ENCODE measurements around the gene PLSCR5.

The PLSCR5 gene, protein sequence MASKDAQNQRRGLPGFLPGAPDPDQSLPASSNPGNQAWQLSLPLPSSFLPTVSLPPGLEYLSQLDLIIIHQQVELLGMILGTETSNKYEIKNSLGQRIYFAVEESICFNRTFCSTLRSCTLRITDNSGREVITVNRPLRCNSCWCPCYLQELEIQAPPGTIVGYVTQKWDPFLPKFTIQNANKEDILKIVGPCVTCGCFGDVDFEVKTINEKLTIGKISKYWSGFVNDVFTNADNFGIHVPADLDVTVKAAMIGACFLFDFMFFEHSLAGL

DNA sequence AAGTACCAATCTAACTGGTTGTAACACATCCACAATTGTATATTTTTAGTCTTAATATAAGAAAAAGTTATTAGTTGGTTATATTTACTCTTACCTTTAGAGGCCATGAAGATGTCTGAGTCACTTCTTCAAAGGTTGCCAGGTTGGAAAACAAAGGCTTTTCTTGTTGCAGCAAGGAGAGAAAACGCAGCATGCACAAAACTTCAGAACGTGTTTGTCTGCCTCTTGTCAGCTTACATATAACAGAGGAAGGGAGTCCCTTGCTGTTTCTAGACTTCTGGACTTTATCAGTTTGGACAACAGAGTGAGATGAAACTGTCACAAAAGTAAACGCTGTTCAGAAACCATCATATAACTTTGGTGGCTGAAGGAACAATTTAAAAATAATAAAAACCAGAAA is at the start of gene PLSCR5:
TSS of gene PLSCR5 (minus strand) at position 241 of the 400 bp plus-strand sequence. CDS start at position 107, 134 bp downstream.
- DNase-seq: no peak

DNA sequence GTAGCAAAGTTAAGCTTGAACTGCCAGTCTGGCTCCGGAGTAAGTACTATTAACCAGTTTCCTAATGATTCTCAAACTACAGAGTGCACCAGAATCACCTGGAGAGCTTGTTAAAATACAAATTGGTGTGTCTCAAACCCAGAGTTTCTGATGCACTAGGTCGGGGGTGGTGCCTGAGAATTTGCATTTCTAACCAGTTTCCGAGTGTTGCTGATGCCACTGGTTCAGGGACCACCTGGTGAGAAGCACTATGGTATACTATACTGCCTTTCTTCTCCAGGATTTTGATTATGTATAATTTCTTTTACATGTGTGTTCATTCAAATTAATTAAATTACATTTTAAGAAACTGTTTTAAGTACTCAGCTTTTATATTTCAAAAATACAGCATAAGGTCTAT is 48.8 kb upstream of the PLSCR5 start:
- DNase-seq: no peak

DNA sequence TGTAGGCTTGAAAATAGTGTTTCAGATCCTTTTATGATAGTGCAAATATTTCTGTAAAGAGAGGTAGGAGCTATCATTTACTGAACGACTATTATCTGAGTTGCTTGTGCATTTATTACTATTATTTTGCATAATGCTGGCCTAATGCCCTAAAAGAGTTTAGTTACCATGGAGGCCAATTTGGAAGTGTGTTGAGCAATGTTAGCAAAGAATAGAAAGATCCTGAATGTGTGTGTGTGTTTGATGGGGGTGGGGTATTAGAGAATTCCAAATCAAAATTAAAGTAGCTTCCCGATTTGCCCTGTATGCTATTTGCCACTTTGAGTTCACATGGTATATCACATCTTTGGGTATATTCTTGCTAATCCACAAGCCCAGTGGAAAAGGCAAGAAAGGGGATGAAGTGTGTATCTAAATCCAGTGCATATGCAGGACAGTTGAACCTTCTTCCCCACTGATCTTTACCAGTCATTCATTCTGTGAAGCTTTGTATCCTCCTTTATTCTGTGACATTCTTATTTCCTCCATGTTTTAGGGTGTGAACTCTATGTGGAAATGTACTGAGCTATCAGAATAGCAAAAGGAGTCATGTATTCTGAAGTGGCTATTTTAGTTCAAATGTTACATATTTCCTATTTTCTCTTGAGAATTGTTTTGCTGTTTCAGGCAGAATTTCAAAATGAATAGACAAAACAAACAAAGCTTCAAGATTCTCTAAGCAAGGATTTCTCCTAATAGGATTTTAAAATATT is 45.7 kb upstream of the PLSCR5 start:
- DNase-seq: no peak

DNA sequence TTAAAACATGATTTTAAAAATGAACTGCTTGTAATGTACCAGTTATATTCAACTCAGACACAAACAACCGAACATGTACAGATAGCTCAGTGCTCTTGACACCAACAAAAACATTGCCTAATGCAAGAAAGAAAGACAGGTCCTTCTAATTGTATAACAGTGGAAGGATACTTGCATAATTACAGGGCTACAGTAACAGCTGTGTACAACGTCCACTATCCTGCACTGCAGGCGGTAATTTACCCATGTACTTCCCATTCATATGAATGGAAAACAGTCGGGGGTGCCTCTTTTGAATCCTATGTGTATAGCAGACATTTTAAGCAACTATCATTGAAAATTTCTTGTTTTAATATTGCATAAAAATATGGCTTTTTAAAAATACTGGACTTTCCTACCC is 41.1 kb upstream of the PLSCR5 start:
- no peak for DNase-seq

DNA sequence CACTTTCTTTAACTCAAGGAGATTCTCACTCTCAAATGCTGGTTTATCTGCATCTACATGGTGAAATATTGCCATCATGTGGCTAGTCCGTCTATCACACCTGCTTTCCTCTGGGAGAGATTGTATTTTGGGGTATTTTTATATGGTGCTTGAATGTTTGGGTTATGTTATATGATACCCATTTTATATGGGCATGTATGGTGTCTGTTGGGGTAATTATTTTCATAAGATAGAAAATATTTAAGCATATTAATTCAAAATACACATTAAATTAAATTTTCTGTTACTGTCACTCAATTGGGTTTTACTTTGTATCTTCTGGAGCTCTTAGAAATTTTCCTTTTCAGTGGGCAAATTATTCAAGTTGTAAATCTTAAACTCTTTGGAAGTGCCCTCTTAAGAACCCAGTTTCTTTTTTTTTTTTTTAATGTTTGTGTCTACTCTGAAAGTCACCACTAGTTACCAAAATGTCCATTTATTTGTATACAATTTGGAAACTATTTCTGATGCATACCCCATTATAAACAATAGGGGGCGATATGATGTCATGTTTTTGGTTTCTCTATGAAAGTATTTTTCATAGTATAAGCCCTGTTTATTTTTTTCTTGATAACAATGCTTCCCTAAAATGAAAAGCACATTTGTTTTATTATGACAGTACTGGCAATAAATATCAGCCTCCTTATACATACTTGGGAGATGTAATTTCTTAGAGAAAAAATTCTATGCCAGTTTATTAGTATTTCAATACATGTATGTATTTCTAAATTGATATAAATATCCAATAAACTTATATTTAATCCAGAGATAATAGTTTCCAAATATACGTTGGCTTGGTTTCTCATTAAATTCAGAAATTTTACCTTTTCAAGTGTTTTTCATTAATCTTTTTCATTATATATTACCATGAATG is 36.1 kb upstream of the PLSCR5 start:
- DNase-seq: no peak

DNA sequence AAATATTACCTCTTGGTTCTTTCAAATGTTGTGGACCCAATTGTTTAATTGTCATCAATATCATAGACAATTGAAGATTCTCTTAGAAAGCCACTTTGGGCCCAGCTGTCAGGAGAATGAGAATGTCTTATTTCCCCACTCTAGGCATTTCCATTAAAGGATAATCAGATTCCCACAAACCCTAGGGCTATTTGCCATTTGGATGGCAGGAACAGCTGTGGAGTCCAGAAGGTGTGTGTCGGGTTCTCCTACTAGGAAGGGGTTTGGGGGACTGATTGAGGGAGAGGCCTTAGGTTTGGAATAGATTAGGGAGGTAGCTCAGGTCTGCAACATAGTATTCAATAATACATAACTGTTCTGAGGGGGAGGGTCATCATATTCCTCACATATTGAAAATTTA is 35.2 kb upstream of the PLSCR5 start:
- DNase-seq: no peak

DNA sequence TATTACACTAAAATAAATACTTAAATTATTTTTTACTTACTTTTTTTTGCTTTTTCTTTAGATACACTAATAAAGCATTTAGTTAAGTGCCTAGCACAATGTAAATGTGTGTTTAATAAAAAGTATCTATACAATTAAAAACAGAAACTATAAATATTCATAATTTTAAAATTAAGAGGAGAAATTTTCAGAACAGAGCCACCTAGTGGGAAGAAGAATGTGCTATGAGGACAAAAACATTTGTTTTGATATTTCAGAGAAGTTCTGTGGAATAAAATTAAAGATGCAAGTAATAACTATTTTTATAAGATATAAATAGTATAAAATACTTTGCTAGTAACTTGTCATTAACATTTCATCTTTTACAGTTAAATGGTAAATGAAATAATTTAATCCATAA is 33.6 kb upstream of the PLSCR5 start:
- no peak for DNase-seq

DNA sequence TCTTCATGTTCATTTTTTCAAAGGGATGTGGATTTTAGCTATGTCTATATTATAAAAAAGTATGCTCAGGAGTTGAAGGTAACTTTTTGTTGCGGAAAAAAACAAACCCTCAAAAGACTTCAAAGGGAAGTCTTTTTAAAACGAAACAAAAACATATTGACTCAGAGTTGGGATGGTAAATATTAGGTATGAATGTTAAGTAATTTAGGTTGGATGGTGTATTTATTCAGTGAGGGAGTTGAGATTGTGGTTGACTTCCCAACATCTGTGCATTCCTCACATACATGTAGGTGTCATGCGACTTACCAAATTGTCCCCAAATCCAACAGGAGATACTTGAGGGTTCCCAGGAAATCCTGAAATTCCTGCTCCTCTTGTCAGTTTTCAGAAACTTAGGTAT is 32.7 kb upstream of the PLSCR5 start:
- no peak for DNase-seq

DNA sequence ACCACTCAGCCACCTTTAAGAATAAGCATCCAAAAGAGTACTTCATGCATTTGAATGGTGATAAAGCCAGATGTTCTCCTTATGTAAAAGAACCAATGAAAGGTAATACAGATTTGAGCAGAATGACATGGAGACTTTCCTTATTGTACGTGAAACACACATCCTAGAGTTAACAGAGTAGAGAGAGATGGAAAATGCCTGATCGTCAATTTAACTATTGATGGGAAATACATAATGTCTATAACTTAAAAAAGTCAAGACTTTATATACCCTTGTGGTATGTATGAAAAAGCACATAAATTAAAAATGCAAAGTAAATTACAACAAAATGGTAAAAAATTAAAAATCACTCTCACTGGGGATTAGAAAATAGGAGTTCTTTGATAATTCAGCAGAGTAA is 31.7 kb upstream of the PLSCR5 start:
- DNase-seq: no peak

DNA sequence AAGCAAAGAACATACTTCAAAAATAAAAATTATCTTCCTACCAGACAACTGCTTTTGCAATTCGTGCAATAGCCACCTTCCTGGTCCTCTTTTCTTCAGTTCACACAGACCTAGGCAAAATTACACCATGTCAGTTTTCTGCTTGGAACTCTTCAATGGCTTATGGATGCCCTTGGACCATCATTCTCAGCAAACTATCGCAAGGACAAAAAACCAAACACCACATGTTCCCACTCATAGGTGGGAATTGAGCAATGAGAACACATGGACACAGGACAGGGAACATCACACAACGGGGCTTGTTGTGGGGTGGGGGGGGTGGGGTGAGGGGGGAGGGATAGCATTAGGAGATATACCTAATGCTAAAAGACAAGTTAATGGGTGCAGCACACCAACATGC is 29.2 kb upstream of the PLSCR5 start:
- no peak for DNase-seq

DNA sequence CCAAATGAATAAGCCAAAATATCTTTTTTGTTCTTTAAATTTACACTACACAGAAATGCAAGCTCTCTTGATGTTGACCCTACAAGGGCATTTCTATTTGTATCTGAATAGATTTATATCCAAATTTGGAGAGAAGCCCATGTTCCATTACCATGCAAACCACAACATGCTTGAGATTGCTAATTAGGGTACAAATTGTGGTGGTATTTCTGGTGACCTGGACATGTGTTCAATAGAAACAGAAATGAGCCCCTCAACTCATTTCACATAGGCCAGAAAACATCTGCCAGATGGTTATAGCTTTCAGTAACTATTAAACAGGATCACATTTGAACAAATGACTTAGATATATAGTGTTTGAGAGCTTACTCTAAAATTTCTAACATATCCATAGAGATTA is 23.5 kb upstream of the PLSCR5 start:
- no peak for DNase-seq

DNA sequence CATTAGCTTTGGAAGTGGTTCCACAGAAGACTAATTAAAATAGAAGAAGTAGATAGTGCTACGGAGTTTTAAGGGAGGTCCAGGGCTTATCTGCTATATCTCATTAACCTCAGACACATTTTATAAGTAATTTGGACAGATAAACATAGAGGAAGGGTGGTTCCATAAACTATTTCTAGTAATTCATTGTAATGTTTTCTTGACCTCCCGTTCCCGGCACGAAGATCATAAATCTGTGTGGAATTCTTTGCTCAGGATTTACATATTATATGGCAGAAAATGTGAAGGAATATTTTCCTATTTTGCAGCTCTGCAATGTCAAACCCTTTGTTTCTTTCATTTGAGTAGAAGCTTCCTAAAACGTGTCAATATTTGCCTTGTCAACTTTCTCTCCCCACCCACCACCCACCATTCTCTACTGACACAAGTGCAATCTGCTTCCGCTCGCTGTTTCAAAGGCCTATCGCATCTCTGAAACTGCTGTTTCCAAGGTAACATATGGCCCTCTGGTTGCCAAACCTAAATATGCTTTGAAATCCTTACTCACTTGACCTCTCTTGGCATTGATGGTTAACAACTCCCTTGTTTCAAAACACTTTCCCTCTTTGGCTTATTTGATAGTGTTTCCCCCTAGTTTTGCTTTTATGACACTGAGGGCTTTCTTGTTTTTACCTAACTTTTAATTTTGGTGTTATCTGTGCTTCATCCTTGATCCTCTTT is 21.4 kb upstream of the PLSCR5 start:
- DNase-seq: no peak

DNA sequence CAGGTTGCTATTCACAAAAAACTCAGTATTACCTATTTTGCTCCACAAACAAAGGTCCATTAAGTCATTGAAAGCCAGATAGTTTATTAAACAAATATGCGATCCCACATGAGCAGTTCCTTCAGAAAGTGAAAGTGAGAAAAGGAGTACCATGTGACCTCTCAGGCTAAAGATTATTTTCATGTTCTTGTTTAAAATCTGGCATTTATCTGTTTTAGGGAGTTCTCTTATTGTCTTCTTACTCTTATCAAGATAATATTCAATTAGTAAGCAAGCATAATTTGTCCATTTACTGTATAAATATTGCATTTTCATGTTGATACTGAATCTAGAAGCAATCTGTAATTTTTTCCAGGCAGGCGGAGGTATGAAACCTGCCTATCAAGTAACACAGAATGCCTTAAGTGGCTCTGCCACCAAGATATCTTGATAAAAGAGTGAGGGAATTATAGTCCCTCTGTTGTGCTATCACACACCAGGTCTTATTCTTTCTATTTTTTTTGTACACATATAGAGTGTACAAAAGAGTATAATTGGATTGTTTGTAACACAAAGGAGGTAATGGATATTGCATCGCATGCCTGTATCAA is 20.1 kb upstream of the PLSCR5 start:
- DNase-seq: no peak

DNA sequence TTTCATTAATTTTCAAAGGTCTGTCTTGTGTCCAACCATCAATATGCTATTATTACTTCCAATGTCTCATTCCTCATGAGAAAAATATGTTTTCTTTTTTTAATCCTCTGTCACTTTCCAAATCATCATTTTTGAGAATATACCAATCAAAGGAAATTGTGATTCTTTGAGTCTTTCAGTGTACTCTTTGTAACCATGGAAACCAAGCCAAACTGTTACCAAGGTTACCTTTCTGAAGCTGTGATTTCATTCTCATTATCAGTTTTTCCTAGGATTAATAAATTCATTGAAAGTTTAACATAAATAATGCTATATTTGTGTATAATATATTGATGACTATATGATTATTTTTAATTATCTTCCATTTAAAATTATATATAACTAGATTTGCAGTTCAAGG is 16.6 kb upstream of the PLSCR5 start:
- no peak for DNase-seq

DNA sequence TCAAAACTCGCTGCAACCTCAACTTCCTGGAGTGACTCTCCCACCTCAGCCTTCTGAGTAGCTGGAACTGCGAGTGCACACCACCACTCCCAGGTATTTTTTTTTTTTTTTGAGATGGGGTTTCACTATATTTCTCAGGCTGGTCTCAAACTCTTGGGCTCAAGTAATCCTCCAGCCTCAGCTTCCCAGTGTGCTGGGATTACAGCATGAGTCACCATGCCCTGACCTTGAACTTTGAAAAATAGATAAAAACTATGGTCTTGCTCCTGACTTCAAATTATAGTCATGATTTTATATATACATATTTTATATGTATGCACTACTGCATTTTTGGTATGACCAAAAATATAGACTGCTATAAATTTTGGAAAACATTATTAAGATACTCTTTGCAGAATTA is 6.9 kb upstream of the PLSCR5 start:
- DNase-seq: no peak

DNA sequence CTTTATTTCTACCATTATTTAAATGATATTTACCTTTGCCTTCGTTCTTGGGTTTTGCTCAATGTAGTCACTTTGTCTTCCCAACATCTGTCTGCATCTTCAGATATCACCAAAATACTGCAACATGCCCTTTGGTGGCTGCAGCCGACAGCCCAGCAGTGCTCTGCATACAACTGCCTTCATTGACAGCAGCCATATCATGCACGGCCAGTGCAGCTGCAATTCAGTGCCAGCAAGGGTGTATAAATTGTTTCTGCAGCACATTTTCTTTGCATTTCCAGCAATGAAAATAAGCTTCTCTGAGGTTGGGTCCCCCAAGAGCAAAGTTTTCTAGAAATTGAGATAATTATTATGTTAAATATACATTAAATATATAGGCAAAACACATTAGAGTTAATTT is 6.0 kb upstream of the PLSCR5 start:
- DNase-seq: no peak

DNA sequence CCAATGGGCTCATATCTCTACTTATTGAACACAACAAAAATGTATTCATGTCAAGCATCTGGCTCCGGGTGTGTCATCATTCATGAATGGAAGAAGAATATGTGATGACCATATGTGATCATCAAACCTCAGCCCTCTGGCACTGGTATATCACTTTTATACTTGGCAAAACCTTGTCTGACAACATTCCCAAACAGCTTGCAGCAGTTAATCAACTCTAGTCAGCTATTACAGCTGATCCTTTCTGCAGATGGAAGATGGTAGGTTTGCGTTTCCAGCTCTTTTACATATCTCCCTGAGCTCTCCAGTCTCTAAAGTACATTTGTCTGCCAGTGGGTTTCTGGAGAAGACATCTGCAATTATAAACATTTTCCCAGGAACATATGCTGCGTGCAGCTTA is 6.6 kb downstream of the PLSCR5 start:
- DNase-seq: no peak

DNA sequence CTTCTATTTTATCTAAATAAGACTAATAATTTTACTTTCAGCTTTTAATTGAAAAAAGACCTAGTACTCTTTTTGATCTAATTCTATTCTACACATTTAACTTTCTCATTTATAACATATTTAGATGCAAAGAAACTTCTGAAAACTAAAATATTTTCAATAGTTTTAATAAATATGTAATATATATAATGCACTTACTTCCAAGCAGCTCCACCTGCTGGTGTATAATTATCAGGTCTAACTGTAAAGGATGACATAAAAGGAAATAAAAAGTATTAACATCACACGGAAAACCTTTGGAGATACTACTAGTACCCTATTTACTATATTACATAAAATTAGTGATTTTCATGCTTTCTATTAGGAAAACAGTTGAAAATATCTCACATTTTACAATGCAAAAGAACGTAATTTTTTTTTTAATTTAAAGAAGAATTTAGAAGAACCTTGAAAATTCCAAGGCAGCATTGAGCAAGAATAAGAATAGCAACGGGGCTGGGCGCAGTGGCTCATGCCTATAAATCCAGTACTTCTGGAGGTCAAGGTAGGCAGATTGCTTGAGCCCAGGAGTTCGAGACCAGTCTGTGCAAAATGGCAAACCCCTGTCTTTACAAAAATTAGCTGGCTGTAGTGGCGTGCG is 10.2 kb downstream of the PLSCR5 start:
- no peak for DNase-seq

DNA sequence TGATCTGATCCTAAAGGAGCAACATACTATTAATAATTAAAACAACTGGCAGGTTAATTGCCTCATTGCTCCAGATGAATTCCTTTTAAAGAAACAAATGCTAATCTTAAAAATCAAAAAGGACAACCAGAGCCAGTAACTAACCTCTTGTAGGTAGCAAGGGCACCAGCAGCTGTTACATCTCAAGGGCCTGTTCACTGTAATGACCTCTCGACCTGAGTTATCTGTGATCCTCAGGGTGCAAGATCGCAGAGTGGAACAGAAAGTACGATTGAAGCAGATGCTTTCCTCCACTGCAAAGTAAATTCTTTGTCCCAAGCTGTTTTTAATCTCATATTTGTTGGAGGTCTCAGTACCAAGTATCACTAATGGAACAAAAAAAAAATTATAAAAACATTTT is 11.4 kb downstream of the PLSCR5 start:
- DNase-seq: no peak

DNA sequence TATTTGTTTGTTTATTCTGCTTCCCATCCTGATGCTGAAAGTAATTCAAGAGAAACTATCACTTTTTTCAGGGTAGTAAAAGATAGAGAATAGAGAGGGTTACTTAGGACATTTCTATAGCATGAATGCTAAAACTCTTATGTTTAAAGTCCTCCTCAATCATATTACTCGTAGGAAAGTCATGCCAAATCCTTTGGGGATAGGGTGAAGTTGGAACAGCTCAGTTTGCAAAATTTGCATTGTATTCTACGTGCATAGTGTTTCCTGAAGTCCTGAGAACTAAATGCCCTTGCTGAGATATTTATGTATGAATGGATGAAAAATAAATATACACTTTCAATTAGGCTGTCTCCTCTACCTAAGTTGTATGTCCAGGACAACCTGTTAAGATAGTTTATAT is 14.6 kb downstream of the PLSCR5 start:
- DNase-seq: no peak

DNA sequence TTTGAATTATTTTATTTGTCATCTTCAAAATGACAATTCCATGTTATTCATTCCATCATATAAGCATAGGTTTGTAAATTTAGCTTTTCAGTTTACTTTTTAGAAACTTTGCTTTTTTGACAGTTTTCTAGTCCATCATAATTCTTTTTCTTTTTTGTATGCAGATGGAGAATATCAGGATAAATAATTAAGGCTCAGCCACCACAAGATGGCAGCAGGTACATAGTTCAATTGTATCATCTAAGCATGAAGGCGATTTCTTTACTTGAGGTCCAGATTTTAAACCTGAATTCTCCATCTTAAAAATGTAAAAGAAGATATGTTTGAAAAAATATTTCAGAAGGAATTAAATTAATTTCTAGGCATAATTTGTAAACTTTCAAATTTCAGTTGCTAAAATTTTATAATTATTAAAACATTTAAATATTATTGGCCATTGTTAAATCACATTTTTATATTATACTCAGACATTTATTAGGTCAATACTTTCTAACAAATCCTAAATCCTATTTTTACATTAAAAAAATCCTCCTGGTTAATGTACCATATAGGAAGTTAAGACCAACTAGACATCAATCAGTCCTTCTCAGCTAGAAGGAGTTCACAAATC is 15.1 kb downstream of the PLSCR5 start:
- DNase-seq: no peak

DNA sequence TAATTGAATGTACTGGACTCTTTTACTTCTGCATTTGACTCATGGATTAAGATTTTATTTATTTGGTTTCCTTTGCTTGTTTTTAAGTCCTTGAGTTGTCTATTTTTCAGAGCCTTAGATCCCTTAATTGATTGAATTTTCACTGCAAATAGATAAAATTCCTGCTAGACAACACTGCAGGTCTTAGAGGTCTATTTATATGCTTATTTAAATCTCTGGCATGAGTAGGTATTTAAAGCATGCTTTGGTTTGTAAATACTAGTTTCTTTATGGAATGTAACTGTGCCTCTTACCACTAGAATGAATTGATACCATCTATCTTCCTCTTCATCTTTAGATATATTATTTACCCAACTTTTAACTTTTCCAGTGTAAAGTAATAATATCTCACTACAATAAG is 20.0 kb downstream of the PLSCR5 start:
- DNase-seq: no peak
